ENCODE results near the gene TEX52. TPM values are rescaled to one million over a fixed set of nuclear protein-coding genes. Genes with fewer than 3 reads are reported as not detected.
A peak's percentile ranks its signal among the peaks of the same experiment; 100 is the strongest.

The TEX52 gene
- total RNA-seq, 2 experiments from 2014 or later = not detected

- H3K4me1 Mint-ChIP-seq = peaks cover 5% of the 10 kb centered on the region
- no peak overlapping the region for H3K4me3 Mint-ChIP-seq
- H3K27ac Mint-ChIP-seq = no peak overlapping the region
- H3K9me3 Mint-ChIP-seq = no peaks in the 10 kb centered on the region
- H3K27me3 Mint-ChIP-seq = no peaks in the 10 kb centered on the region
- peaks cover 10% of the 10 kb centered on the region for H3K36me3 Mint-ChIP-seq
- DNase-seq = no peak
Observed at GRCh38 chr12:2826721-2827515, 29.9 kb downstream of the TEX52 start.

DNA sequence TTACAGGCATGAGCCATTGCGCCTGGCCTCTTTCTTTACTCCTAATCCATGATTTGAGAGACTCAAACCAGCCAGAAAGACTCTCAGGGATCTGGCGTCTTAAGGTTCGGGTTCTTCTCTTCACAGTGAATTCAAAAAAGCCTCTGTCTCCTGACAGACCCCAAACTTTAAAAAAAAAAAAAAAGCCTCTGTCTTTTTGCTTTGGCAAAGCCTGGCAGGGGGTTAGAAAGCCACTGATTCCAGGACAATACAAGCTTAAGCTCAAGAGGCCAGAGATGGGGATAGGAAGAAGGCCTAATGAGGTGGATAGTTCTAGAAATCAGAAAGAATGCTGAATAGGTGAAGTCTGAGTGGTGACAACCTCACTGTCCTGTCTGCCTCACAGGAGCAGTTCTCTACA is 30.8 kb downstream of the TEX52 start:
- peaks cover 5% of the 10 kb centered on the region for H3K4me1 Mint-ChIP-seq
- DNase-seq = no peak
- H3K4me3 Mint-ChIP-seq = no peak overlapping the region
- no peaks in the 10 kb centered on the region for H3K27me3 Mint-ChIP-seq
- H3K9me3 Mint-ChIP-seq = no peaks in the 10 kb centered on the region
- no peak overlapping the region for H3K27ac Mint-ChIP-seq
- peaks cover 10% of the 10 kb centered on the region for H3K36me3 Mint-ChIP-seq

DNA sequence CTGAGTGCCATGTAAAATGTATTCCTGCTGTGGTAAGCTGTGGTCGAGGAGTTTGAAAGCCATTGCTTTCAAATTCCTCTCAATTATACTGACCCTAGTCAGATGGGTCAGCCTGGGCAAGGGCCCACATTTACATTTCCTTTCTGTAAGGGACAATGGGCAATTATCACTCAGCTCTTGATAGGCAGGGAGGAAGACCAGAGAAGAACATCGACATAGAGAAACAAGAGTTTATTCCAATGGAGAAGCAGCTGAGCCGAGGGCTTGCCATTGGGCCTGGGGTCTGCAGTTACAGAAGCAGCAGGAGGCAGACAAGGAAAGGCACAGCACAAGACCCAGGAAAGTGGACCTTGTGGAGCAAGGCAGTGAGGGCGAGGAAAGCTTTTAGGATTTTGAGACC is 31.7 kb downstream of the TEX52 start:
- Mint-ChIP-seq H3K4me3 (no peak overlapping the region), H3K9me3 (no peaks in the 10 kb centered on the region), H3K4me1 (peaks cover 5% of the 10 kb centered on the region), H3K36me3 (peaks cover 8% of the 10 kb centered on the region), H3K27me3 (no peaks in the 10 kb centered on the region), H3K27ac (no peak overlapping the region)
- DNase-seq = no peak

GRCh38 chr12:2824541-2824940 is 32.3 kb downstream of the TEX52 start:
- Mint-ChIP-seq H3K4me3 (no peak overlapping the region), H3K36me3 (peaks cover 10% of the 10 kb centered on the region), H3K4me1 (peaks cover 5% of the 10 kb centered on the region), H3K27me3 (no peaks in the 10 kb centered on the region), H3K9me3 (no peaks in the 10 kb centered on the region), H3K27ac (no peak overlapping the region)
- no peak for DNase-seq

GRCh38 chr12:2823483-2823882 is 33.4 kb downstream of the TEX52 start:
- Mint-ChIP-seq H3K4me1 (peaks cover 5% of the 10 kb centered on the region), H3K9me3 (no peaks in the 10 kb centered on the region), H3K27me3 (no peaks in the 10 kb centered on the region), H3K4me3 (no peak overlapping the region), H3K36me3 (peaks cover 10% of the 10 kb centered on the region), H3K27ac (no peak overlapping the region)
- no peak for DNase-seq

GRCh38 chr12:2820432-2820831 is 36.4 kb downstream of the TEX52 start:
- H3K27ac Mint-ChIP-seq = no peak overlapping the region
- no peak overlapping the region for H3K4me3 Mint-ChIP-seq
- H3K36me3 Mint-ChIP-seq = peaks cover 18% of the 10 kb centered on the region
- no peak for DNase-seq
- H3K4me1 Mint-ChIP-seq = peaks cover 12% of the 10 kb centered on the region
- no peaks in the 10 kb centered on the region for H3K27me3 Mint-ChIP-seq
- H3K9me3 Mint-ChIP-seq = peaks cover under 1% of the 10 kb centered on the region

DNA sequence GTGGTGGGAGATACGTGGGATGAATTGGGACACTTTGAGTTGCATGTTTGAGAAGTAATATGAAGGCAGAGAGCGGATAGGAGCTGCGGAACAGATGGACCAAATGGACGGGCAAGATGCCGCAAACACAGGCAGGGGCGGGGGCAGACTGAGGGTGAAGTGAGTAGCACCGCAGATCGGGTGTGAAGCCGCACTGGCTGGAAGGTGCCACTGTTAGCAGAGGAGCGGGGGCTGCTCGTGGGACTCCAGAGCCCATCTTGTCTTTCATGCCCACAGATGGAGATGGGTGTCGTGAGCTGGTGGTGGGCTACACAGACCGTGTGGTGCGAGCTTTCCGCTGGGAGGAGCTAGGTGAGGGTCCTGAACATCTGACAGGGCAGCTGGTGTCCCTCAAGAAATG is 37.0 kb downstream of the TEX52 start:
- no peak overlapping the region for H3K4me3 Mint-ChIP-seq

GRCh38 chr12:2813214-2814185 is 43.3 kb downstream of the TEX52 start:
- Mint-ChIP-seq H3K4me3 (peak overlapping the region; percentile 98), H3K27ac (peak overlapping the region; percentile 100), H3K27me3 (no peaks in the 10 kb centered on the region), H3K4me1 (peaks cover 26% of the 10 kb centered on the region), H3K9me3 (peaks cover 1% of the 10 kb centered on the region), H3K36me3 (peaks cover 17% of the 10 kb centered on the region)
- DNase-seq = peak; percentile 53

More for the DNA sequence above, 37.0 kb downstream of the TEX52 start:
- Mint-ChIP-seq H3K9me3 (peaks cover 1% of the 10 kb centered on the region), H3K27ac (no peak overlapping the region), H3K4me1 (peaks cover 17% of the 10 kb centered on the region), H3K36me3 (peaks cover 22% of the 10 kb centered on the region), H3K27me3 (no peaks in the 10 kb centered on the region)
- DNase-seq = no peak

DNA sequence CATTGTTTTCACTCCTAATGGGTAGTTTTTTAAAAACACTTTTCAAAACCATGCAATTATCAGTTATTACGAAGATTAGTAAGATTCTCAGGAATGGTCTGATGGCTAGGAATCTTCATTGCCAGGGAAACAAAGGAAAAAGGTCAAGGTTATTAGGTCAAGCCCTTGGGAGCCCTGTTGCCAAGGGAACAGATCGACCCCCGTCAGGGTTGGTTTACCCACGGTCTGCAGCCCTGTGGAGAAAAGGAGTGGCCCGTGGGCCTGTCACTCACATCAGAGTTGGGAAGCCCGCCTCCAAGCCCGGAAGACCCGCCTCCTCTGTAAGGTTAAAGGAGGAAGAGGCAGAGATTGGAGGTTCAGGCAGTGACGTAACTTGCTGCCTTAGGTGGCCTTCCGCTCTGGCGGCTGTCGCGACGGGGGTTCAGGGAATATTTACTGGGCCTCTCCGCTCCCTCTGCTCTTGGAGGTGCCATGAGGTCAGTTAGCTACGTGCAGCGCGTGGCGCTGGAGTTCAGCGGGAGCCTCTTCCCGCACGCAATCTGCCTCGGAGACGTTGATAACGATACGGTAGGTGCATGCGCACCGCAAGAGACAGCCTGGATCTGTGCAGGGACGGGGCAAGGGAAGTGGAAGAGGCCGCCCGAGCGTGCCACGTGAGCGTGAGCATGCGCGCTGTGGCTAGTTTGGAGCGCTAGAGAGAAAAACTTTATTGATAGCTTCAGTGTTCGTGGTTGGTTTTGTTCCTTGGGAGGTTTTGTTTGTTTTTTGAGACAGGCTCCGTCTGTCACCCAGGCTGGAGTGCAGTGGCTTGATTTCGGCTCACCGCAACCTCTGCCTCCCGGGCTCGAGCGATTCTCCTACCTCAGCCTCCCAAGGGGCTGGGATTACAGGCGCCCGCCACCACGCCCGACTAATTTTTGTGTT is 44.3 kb downstream of the TEX52 start, which contains the start of gene ITFG2:
TSS of gene ITFG2 (plus strand) at position 379 of the 924 bp plus-strand sequence. CDS start at position 472, 93 bp downstream.
- peaks cover 1% of the 10 kb centered on the region for H3K9me3 Mint-ChIP-seq
- no peaks in the 10 kb centered on the region for H3K27me3 Mint-ChIP-seq
- peak within 1 kb of the TSS; percentile 100 for H3K27ac Mint-ChIP-seq
- peaks cover 26% of the 10 kb centered on the region for H3K4me1 Mint-ChIP-seq
- peaks cover 14% of the 10 kb centered on the region for H3K36me3 Mint-ChIP-seq
- peak within 1 kb of the TSS; percentile 98 for H3K4me3 Mint-ChIP-seq
- peak; percentile 96 for DNase-seq

DNA sequence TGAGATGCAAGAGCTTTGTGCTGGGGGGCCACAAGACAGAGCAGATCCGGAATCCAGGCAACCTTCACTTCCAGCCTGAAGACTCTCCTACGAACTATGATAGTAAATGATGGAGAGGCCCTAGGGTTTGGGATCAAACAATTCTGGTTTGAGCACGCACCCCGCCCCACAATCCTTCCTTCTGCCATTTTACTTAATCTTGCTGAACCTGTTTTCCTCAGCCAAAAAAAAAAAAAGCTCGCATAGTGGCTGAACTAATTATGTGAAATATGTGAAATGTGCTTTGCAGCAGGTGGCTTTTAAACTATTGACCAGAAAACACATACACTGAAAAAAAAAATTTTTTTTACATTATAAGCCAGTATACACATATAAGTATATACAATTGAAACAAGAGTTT is 45.0 kb downstream of the TEX52 start:
- peak overlapping the region; percentile 100 for H3K27ac Mint-ChIP-seq

GRCh38 chr12:2806700-2807099 is 50.1 kb downstream of the TEX52 start:
- Mint-ChIP-seq H3K36me3 (peaks cover 20% of the 10 kb centered on the region), H3K27me3 (no peaks in the 10 kb centered on the region), H3K4me3 (no peak overlapping the region), H3K9me3 (no peaks in the 10 kb centered on the region), H3K27ac (no peak overlapping the region), H3K4me1 (peaks cover 3% of the 10 kb centered on the region)
- no peak for DNase-seq

More for the DNA sequence above, 45.0 kb downstream of the TEX52 start:
- Mint-ChIP-seq H3K27me3 (no peaks in the 10 kb centered on the region), H3K9me3 (peaks cover 1% of the 10 kb centered on the region), H3K36me3 (peaks cover 12% of the 10 kb centered on the region), H3K4me3 (peak overlapping the region; percentile 48), H3K4me1 (peaks cover 23% of the 10 kb centered on the region)
- DNase-seq = no peak

DNA sequence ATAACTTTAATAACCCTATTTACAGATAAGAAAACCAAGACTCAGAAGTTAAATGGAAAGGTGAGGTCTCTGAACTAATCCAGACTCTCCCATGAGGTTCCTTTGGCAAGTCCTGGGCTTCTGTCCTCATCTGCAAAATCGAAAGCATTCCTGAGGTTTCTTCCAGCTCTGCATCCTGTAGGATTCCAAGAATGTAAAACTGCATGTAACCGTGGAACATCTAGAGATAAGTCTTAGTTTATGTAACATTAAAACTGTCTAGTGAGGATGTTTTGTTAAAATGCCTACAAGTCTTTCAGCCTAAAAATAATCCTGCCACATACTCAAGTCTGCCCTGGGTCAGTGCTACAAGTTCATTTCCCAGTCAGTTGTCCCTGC is 51.7 kb downstream of the TEX52 start:
- peaks cover 3% of the 10 kb centered on the region for H3K4me1 Mint-ChIP-seq
- no peak overlapping the region for H3K4me3 Mint-ChIP-seq
- no peak overlapping the region for H3K27ac Mint-ChIP-seq
- H3K9me3 Mint-ChIP-seq = no peaks in the 10 kb centered on the region
- no peaks in the 10 kb centered on the region for H3K27me3 Mint-ChIP-seq
- H3K36me3 Mint-ChIP-seq = peaks cover 29% of the 10 kb centered on the region
- DNase-seq = no peak

GRCh38 chr12:2804393-2805142 is 52.3 kb downstream of the TEX52 start:
- Mint-ChIP-seq H3K27ac (peak overlapping the region; percentile 64), H3K36me3 (peaks cover 33% of the 10 kb centered on the region), H3K4me3 (no peak overlapping the region), H3K27me3 (no peaks in the 10 kb centered on the region), H3K4me1 (peaks cover 4% of the 10 kb centered on the region), H3K9me3 (no peaks in the 10 kb centered on the region)
- no peak for DNase-seq

Data from activated naive CD8-positive, alpha-beta T cell treated with anti-CD3 and anti-CD28 coated beads for 36 hours (primary cell).